ENCODE results near the gene GET4. TPM values are rescaled to one million over a fixed set of nuclear protein-coding genes. Genes with fewer than 3 reads are reported as not detected.

The GET4 gene
- total and polyA plus RNA-seq, 2 experiments from 2014 or later, result 55.0 to 75.4 TPM

DNA sequence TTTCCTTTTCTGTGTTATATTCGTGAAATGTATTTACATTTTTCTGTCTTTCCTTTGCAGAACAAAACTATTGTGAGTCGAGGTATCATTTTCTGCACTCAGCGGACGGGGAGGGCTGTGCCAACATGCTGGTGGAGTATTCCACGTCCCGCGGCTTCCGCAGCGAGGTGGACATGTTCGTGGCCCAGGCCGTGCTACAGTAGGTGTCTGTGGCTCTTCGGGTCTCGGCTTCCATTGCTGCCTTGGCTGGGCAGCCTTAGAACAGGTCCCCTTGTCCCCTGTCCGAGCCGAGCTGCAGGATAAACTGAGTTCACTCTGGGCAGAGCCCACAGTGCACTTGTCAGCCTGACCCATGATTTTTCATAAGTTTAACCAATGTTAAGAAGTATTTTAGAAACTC lies 14.5 kb downstream of the GET4 start:
- DNase-seq (ENCODE audit: low read depth in 1 of 2, low spot score in 1 of 2), result no peak
- no peaks in the 10 kb centered on the region for H3K4me1 ChIP-seq (ENCODE audit: low read depth)
- H3K4me3 ChIP-seq, result no peak overlapping the region
- no peaks in the 10 kb centered on the region for H3K9me3 ChIP-seq (ENCODE audit: low read depth)
- TF ChIP-seq CTCF (IDR thresholded peaks at IDR 0.05; ENCODE audit: low read depth, low read length), result no peak
- peaks cover 30% of the 10 kb centered on the region for H3K36me3 ChIP-seq
- H3K27me3 ChIP-seq, result no peaks in the 10 kb centered on the region
- H3K27ac ChIP-seq, result no peak overlapping the region

GRCh38 chr7:891291-891690 lies 14.9 kb downstream of the GET4 start:
- DNase-seq (ENCODE audit: low read depth in 1 of 2, low spot score in 1 of 2), result no peak
- no peaks in the 10 kb centered on the region for H3K9me3 ChIP-seq (ENCODE audit: low read depth)
- no peak overlapping the region for H3K27ac ChIP-seq
- no peaks in the 10 kb centered on the region for H3K4me1 ChIP-seq (ENCODE audit: low read depth)
- TF ChIP-seq CTCF (IDR thresholded peaks at IDR 0.05; ENCODE audit: low read depth, low read length), result no peak
- H3K36me3 ChIP-seq, result peaks cover 33% of the 10 kb centered on the region
- H3K4me3 ChIP-seq, result no peak overlapping the region
- H3K27me3 ChIP-seq, result no peaks in the 10 kb centered on the region

DNA sequence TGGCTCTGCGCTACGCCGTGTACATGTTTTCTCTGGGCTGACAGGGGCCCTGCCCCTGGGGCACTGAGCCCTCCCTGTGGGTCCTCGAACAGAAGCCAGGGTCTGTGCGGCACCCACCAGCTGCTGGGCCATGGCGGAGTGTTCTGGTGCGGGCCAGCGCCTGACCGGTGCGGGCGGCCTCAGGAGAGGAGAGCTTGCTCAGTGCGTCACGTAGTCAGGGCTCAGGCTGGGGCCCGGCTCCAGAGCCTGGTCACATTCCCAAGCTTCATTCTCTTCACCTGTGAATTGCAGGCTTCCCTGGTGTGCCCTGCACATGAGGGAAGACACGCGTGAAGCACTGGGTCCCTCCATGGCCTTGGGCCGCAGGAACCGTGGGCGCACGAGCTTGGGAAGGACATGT lies 15.5 kb downstream of the GET4 start:
- no peaks in the 10 kb centered on the region for H3K27me3 ChIP-seq
- H3K4me3 ChIP-seq, result no peak overlapping the region
- no peaks in the 10 kb centered on the region for H3K9me3 ChIP-seq (ENCODE audit: low read depth)
- H3K36me3 ChIP-seq, result peaks cover 33% of the 10 kb centered on the region
- DNase-seq (ENCODE audit: low read depth in 1 of 2, low spot score in 1 of 2), result no peak
- no peak overlapping the region for H3K27ac ChIP-seq
- H3K4me1 ChIP-seq (ENCODE audit: low read depth), result no peaks in the 10 kb centered on the region
- no peak for TF ChIP-seq CTCF (IDR thresholded peaks at IDR 0.05; ENCODE audit: low read depth, low read length)

GRCh38 chr7:892648-893593 lies 16.6 kb downstream of the GET4 start:
- no peaks in the 10 kb centered on the region for H3K4me1 ChIP-seq (ENCODE audit: low read depth)
- no peak overlapping the region for H3K4me3 ChIP-seq
- DNase-seq (ENCODE audit: low read depth in 1 of 2, low spot score in 1 of 2), result no peak
- no peak overlapping the region for H3K27ac ChIP-seq
- H3K27me3 ChIP-seq, result no peaks in the 10 kb centered on the region
- peaks cover 27% of the 10 kb centered on the region for H3K36me3 ChIP-seq
- no peak for TF ChIP-seq CTCF (IDR thresholded peaks at IDR 0.05; ENCODE audit: low read depth, low read length)
- H3K9me3 ChIP-seq (ENCODE audit: low read depth), result no peaks in the 10 kb centered on the region

- no peak overlapping the region for H3K27ac ChIP-seq
- no peak overlapping the region for H3K4me3 ChIP-seq
- TF ChIP-seq CTCF (IDR thresholded peaks at IDR 0.05; ENCODE audit: low read depth, low read length), result no peak
- DNase-seq (ENCODE audit: low read depth in 1 of 2, low spot score in 1 of 2), result no peak
- peaks cover 20% of the 10 kb centered on the region for H3K36me3 ChIP-seq
- no peaks in the 10 kb centered on the region for H3K4me1 ChIP-seq (ENCODE audit: low read depth)
- no peaks in the 10 kb centered on the region for H3K9me3 ChIP-seq (ENCODE audit: low read depth)
- no peaks in the 10 kb centered on the region for H3K27me3 ChIP-seq
Measured at GRCh38 chr7:893686-894085, 17.3 kb downstream of the GET4 start.

Measured in cardiac muscle cell (in vitro differentiated cells and primary cell).